Psoas muscle (tissue), 8 donors: ENCODE results near the gene ZNF451. TPM values are rescaled to one million over a fixed set of nuclear protein-coding genes. Genes with fewer than 3 reads are reported as not detected.

ENCODE experiments used
- ATAC-seq, 4 donors: fragments of 200-7000 bp; cut with Tn5 transposase; one replicate each; pipeline ENCODE4 v1.9.1; 2020; ENCODE audit warnings: moderate library complexity in 3 of 4, mild to moderate bottlenecking in 2 of 4
- DNase-seq, 2 donors: peaks; one replicate each; pipeline ENCODE4 v3.0.0-alpha.2; 2020
- H3K27ac ChIP-seq: fragments of 200-600 bp; one replicate; pipeline ENCODE4 v1.8.0; 2022
- H3K27me3 ChIP-seq, 3 donors: fragments of 200-600 bp in 1 of 3; one replicate each; pipeline versions ENCODE4 v1.6.1 to v1.8.0; 2013 to 2022; ENCODE audit warnings: low read length in 2 of 3, mild to moderate bottlenecking in 2 of 3, moderate library complexity in 1 of 3; ENCODE audit not compliant: insufficient read depth in 3 of 3
- H3K36me3 ChIP-seq, 2 donors: fragments of 200-600 bp in 1 of 2; one replicate each; pipeline versions ENCODE4 v1.6.1 to v1.8.0; 2013 to 2022; ENCODE audit warnings: low read depth in 1 of 2, mild to moderate bottlenecking in 1 of 2, moderate library complexity in 1 of 2; ENCODE audit not compliant: insufficient read depth in 1 of 2
- H3K4me1 ChIP-seq: fragments of 200-600 bp; one replicate; pipeline ENCODE4 v1.8.0; 2022
- H3K4me3 ChIP-seq: fragments of 200-600 bp; one replicate; pipeline ENCODE4 v1.8.0; 2022; ENCODE audit warnings: mild to moderate bottlenecking
- H3K9me3 ChIP-seq: fragments of 200-600 bp; one replicate; pipeline ENCODE4 v1.8.0; 2022
- WGBS, 3 donors: extraction: QIAGEN DNeasy Blood & Tissue Kit; methylation state at CpG; one replicate each; pipeline versions ENCODE4 v1.1.6 to v1.1.7; 2013; 5-methylcytosine and 5-hydroxymethylcytosine counted together
- intact Hi-C, 2 donors: fragments of 100-400 bp; cut with DNase I; formaldehyde crosslinking; loops; one replicate each; pipeline versions ENCODE4 v1.11.0 to v1.14.2; 2022
- polyA plus RNA-seq, 3 donors: library from polyadenylated mRNA; stranded (reverse); fragments of 200-250 nt; gene quantifications; one replicate each; pipeline ENCODE4 v1.2.3, GENCODE V29; 2013
- total RNA-seq, 4 donors: library from RNA; stranded (reverse); fragmentation: NEBNext Ultra II Directional in 2 of 4; extraction: Animal tissue kit (Norgen Biotek cat#: 25700) in 2 of 4; gene quantifications; one replicate each; pipeline versions ENCODE4 v1.2.1 to v1.2.4, GENCODE V29; 2021 to 2023
- TF ChIP-seq, protein P1 (sequence below): fragments of 200-600 bp; IDR thresholded peaks from one replicate; pipeline ENCODE4 v1.8.0; 2022; ENCODE audit warnings: antibody characterized with exemption
- donor health status: healthy with polysubstance abuse.
- donor health status: DM: no; HTN: no; CAD: no; lungs with moderate emphysema.
- donor health status: Bipolar disorder and iron deficiency.
- donor health status: healthy.
- donor health status: DM: yes; HTN: yes; CAD: no.
- donor health status: DM: no; HTN: no; CAD: no.
- donor health status: DM: no; HTN: no; CAD: no.
- donor health status: DM: yes; HTN: yes; CAD: no.

Gene ZNF451
- total and polyA plus RNA-seq, 7 donors = 6.3 to 27.6 (median 20.4) TPM

DNA sequence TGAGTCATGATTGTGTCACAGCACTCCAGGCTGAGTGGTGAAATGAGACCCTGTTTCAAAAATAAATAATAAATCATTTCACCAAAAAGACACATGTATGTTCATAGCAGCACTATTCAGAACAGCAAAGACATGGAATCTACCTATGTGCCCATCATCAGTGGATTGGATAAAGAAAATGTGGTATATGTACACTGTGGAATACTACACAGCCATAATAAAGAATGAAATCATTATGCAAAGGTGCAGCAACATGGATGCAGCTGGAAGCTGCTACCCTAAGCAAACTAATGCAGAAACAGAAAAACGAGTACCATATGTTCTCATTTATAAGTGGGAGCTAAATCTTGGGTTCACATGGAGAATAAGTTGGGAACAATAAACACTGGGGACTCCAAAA lies 33.1 kb downstream of the ZNF451 start:
- Histone ChIP-seq H3K4me1 (no peaks in the 10 kb centered on the region), H3K4me3 (no peak overlapping the region), H3K27me3 (no peaks in the 10 kb centered on the region), H3K9me3 (no peaks in the 10 kb centered on the region), H3K27ac (no peak overlapping the region), H3K36me3 (no peaks in the 10 kb centered on the region)
- intact Hi-C loops = no loop called here
- DNase-seq (no peak), ATAC-seq (no peak)
- TF ChIP-seq, protein P1, sequence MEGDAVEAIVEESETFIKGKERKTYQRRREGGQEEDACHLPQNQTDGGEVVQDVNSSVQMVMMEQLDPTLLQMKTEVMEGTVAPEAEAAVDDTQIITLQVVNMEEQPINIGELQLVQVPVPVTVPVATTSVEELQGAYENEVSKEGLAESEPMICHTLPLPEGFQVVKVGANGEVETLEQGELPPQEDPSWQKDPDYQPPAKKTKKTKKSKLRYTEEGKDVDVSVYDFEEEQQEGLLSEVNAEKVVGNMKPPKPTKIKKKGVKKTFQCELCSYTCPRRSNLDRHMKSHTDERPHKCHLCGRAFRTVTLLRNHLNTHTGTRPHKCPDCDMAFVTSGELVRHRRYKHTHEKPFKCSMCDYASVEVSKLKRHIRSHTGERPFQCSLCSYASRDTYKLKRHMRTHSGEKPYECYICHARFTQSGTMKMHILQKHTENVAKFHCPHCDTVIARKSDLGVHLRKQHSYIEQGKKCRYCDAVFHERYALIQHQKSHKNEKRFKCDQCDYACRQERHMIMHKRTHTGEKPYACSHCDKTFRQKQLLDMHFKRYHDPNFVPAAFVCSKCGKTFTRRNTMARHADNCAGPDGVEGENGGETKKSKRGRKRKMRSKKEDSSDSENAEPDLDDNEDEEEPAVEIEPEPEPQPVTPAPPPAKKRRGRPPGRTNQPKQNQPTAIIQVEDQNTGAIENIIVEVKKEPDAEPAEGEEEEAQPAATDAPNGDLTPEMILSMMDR = no peak
- WGBS, 3 donors = 91 to 100% (median 100%) methylated on average over 1 of the region's 1 CpG

DNA sequence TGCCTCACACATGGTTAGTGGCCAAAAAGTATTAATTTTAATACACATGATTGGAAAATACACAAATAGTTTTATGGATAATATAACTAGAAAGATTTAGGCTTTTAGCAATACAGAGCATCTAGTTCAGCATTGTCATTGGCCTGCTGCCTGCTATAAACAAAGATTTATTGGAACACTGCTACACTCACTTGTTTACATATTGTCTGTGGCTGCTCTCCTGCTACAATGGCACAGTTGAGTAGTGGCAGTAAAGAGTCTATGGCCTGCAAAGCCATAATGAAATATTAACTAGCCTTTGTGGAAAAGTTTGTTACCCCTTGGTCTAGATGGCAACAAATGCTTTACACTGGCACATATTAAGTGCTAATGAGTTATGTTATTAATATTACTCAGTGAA lies 37.8 kb downstream of the ZNF451 start:
- Histone ChIP-seq H3K27ac (no peak overlapping the region), H3K4me1 (peaks cover 5% of the 10 kb centered on the region), H3K4me3 (no peak overlapping the region), H3K9me3 (no peaks in the 10 kb centered on the region), H3K36me3 (peaks cover 0 to 19% of the 10 kb centered on the region in 2 donors), H3K27me3 (no peaks in the 10 kb centered on the region)
- ATAC-seq (no peak), DNase-seq (no peak)
- intact Hi-C loops = no loop called here
- TF ChIP-seq, protein P1 = no peak

DNA sequence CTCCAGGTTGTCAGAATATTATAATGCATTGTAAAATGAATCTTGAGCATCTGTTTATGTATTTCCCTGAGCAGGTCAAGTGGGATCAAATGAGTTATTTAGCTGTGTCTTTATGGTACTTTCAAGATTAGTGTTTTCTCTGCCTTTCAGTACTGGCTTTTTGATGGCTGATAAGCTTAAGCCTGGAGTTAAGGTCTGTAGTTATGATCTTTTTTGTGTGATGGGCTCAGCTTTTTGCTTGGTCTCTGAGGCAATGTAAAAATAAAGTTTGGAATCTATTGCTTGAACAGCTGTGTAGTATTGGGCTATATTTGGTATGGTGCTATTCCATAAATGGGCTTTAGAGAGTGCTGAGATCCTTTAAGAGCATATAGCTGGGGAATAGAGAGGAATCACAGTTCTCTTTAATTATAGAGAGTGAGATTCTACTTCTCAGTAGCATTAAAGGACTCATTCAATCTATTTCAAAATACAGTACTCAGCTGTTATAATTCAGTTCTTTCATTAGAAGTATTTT lies 40.7 kb downstream of the ZNF451 start:
- no peaks in the 10 kb centered on the region for H3K9me3 ChIP-seq
- ATAC-seq (no peak), DNase-seq (no peak)
- intact Hi-C loops = no loop called here
- no peak overlapping the region for H3K4me3 ChIP-seq
- H3K36me3 ChIP-seq = peaks cover 0 to 46% of the 10 kb centered on the region in 2 donors
- H3K27ac ChIP-seq = no peak overlapping the region
- H3K27me3 ChIP-seq = no peaks in the 10 kb centered on the region
- TF ChIP-seq, protein P1 = no peak
- H3K4me1 ChIP-seq = peaks cover 5% of the 10 kb centered on the region

DNA sequence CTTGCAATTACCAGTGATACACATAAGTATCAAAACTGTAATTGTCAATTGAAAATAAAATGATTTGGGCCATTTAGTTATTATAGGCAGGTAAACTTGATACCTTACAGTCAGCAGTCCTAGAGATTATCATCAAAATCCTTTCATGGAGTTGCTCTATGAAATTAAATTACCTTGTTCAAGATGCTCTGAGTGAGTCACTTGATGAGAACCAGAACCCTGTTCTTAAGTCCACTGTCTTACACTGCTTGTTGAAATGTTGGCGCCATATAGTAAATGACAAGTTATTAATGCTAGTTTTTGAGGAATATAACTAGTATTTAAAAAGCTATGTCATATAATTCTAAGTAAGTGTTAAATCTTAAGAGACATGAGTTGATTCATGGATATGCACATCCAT lies 45.0 kb downstream of the ZNF451 start:
- WGBS, 3 donors = 99 to 100% (median 100%) methylated on average over 1 of the region's 1 CpG
- ATAC-seq = no peak
- H3K27ac ChIP-seq = no peak overlapping the region
- TF ChIP-seq, protein P1 = no peak
- peaks cover 0 to 60% of the 10 kb centered on the region in 2 donors for H3K36me3 ChIP-seq
- no peaks in the 10 kb centered on the region for H3K9me3 ChIP-seq
- peaks cover 5% of the 10 kb centered on the region for H3K4me1 ChIP-seq
- no peak overlapping the region for H3K4me3 ChIP-seq
- intact Hi-C loops = no loop called here
- H3K27me3 ChIP-seq = no peaks in the 10 kb centered on the region
- no peak for DNase-seq

GRCh38 chr6:57135885-57136284 lies 45.9 kb downstream of the ZNF451 start:
- H3K27me3 ChIP-seq = no peaks in the 10 kb centered on the region
- TF ChIP-seq, protein P1 = no peak
- WGBS, 3 donors = 49 to 73% (median 60%) methylated on average over 1 of the region's 1 CpG
- H3K27ac ChIP-seq = no peak overlapping the region
- peaks cover 2% of the 10 kb centered on the region for H3K4me1 ChIP-seq
- no peaks in the 10 kb centered on the region for H3K9me3 ChIP-seq
- H3K36me3 ChIP-seq = peaks cover 0 to 56% of the 10 kb centered on the region in 2 donors
- DNase-seq (no peak), ATAC-seq (no peak)
- intact Hi-C loops = no loop called here
- no peak overlapping the region for H3K4me3 ChIP-seq
